Nephron progenitor cell (in vitro differentiated cells): ENCODE data around the gene NUCB1.

Experiments
- DNase-seq: peaks from one replicate; pipeline ENCODE4 v3.0.0; 2021
- H3K27ac Mint-ChIP-seq: 2 replicates; pipeline ENCODE4 v1.8.0; 2021; ENCODE audit warnings: mild to moderate bottlenecking, moderate library complexity, mixed read lengths
- H3K27me3 Mint-ChIP-seq: 2 replicates; pipeline ENCODE4 v1.8.0; 2021; ENCODE audit warnings: mild to moderate bottlenecking, low read depth, mixed read lengths; ENCODE audit not compliant: poor library complexity
- H3K36me3 Mint-ChIP-seq: 2 replicates; pipeline ENCODE4 v1.8.0; 2021; ENCODE audit warnings: low read depth, mixed read lengths
- H3K4me1 Mint-ChIP-seq: 2 replicates; pipeline ENCODE4 v1.8.0; 2021; ENCODE audit warnings: mixed read lengths
- H3K4me3 Mint-ChIP-seq: 2 replicates; pipeline ENCODE4 v1.8.0; 2021; ENCODE audit warnings: mild to moderate bottlenecking, moderate library complexity, mixed read lengths
- H3K9me3 Mint-ChIP-seq: 2 replicates; pipeline ENCODE4 v1.8.0; 2021; ENCODE audit warnings: mild to moderate bottlenecking, moderate library complexity, mixed read lengths
- CTCF ChIP-seq: fragments of 200-600 bp; sonication (generic); IDR thresholded peaks from 2 replicates; pipeline ENCODE4 v1.5.0; 2021; ENCODE audit warnings: antibody characterized with exemption

Gene NUCB1

GRCh38 chr19:48899781-48900476 lies at the start of gene NUCB1:
Gene NUCB1 (plus strand): TSS chr19:48900312. CDS start chr19:48900797, 485 bp downstream.
- Mint-ChIP-seq H3K4me1 (peaks cover 44% of the 10 kb centered on the region), H3K27ac (peak within 1 kb of the TSS; percentile 95), H3K36me3 (peaks cover 18% of the 10 kb centered on the region), H3K4me3 (peak within 1 kb of the TSS; percentile 99), H3K27me3 (peaks cover 6% of the 10 kb centered on the region), H3K9me3 (no peaks in the 10 kb centered on the region)
- TF ChIP-seq CTCF = no peak
- peak; percentile 100 for DNase-seq

GRCh38 chr19:48852292-48852691 lies 47.8 kb upstream of the NUCB1 start:
- Mint-ChIP-seq H3K27me3 (no peaks in the 10 kb centered on the region), H3K36me3 (peaks cover 42% of the 10 kb centered on the region), H3K4me3 (no peak overlapping the region), H3K4me1 (peaks cover 9% of the 10 kb centered on the region), H3K9me3 (no peaks in the 10 kb centered on the region), H3K27ac (no peak overlapping the region)
- no peak for DNase-seq
- TF ChIP-seq CTCF = no peak

- H3K36me3 Mint-ChIP-seq = peaks cover 36% of the 10 kb centered on the region
- no peak for DNase-seq
- no peaks in the 10 kb centered on the region for H3K9me3 Mint-ChIP-seq
- peaks cover 9% of the 10 kb centered on the region for H3K4me1 Mint-ChIP-seq
- H3K27ac Mint-ChIP-seq = peak overlapping the region; percentile 42
- no peak overlapping the region for H3K4me3 Mint-ChIP-seq
- H3K27me3 Mint-ChIP-seq = no peaks in the 10 kb centered on the region
- no peak for TF ChIP-seq CTCF
Observed at GRCh38 chr19:48853483-48853882, 46.6 kb upstream of the NUCB1 start.

- Mint-ChIP-seq H3K27me3 (no peaks in the 10 kb centered on the region), H3K36me3 (peaks cover 35% of the 10 kb centered on the region), H3K4me3 (no peak overlapping the region), H3K9me3 (no peaks in the 10 kb centered on the region), H3K27ac (no peak overlapping the region), H3K4me1 (peaks cover 9% of the 10 kb centered on the region)
- no peak for TF ChIP-seq CTCF
- no peak for DNase-seq
Observed at GRCh38 chr19:48854103-48854502, 46.0 kb upstream of the NUCB1 start.

- H3K27ac Mint-ChIP-seq = peak overlapping the region; percentile 39
- TF ChIP-seq CTCF = no peak
- peaks cover 30% of the 10 kb centered on the region for H3K4me1 Mint-ChIP-seq
- no peaks in the 10 kb centered on the region for H3K9me3 Mint-ChIP-seq
- peaks cover 45% of the 10 kb centered on the region for H3K36me3 Mint-ChIP-seq
- no peaks in the 10 kb centered on the region for H3K27me3 Mint-ChIP-seq
- DNase-seq = no peak
- H3K4me3 Mint-ChIP-seq = no peak overlapping the region
Observed at GRCh38 chr19:48856921-48857320, 43.2 kb upstream of the NUCB1 start.
